K562 (cell line): ENCODE data around the gene CIAPIN1. TPM values are rescaled to one million over a fixed set of nuclear protein-coding genes. Genes with fewer than 3 reads are reported as not detected.

ENCODE experiments used
- AFF1 ChIP-seq, 2 experiments: fragments of 450-650 bp; IDR thresholded peaks; 2 replicates each; pipeline ENCODE4 v1.6.1; 2018; ENCODE audit warnings: mild to moderate bottlenecking in 2 of 2, low read depth in 1 of 2; ENCODE audit not compliant: partially characterized antibody in 2 of 2
- ELF1 ChIP-seq: fragments of 200-800 bp; sonication (Bioruptor generic); IDR thresholded peaks from 2 replicates; pipeline ENCODE4 v1.6.1; 2016; ENCODE audit warnings: missing genetic modification characterization, missing compliant biosample characterization
- ELK3 ChIP-seq: fragments of 450-650 bp; formaldehyde crosslinking; IDR thresholded peaks from 2 replicates; pipeline ENCODE4 v1.4.0; 2020; ENCODE audit warnings: mild to moderate bottlenecking
- ETV5 ChIP-seq: sonication (generic); formaldehyde crosslinking; IDR thresholded peaks from 2 replicates; pipeline ENCODE4 v1.4.0; 2020; ENCODE audit warnings: low read depth, mild to moderate bottlenecking, missing genetic modification reagents
- HDAC6 ChIP-seq: IDR thresholded peaks from 2 replicates; pipeline ENCODE4 v1.6.1; 2012; ENCODE audit warnings: low read depth, mild to moderate bottlenecking, control low read depth, inconsistent platforms, low read length, moderate library complexity
- SAFB2 ChIP-seq: fragments of 200-400 bp; formaldehyde crosslinking; IDR thresholded peaks from 2 replicates; pipeline ENCODE4 v1.6.1; 2018; ENCODE audit warnings: borderline replicate concordance, low read length, low read depth, moderate library complexity; ENCODE audit not compliant: severe bottlenecking
- SAP30 ChIP-seq: fragments of 200-600 bp; sonication (generic); IDR thresholded peaks from 2 replicates; pipeline ENCODE4 v1.6.1; 2012; ENCODE audit warnings: borderline replicate concordance, low read depth, mild to moderate bottlenecking, moderate library complexity, low read length, control low read depth, inconsistent platforms; ENCODE audit not compliant: insufficient read depth, poor library complexity, severe bottlenecking
- SRSF1 ChIP-seq: fragments of 200-400 bp; formaldehyde crosslinking; IDR thresholded peaks from 2 replicates; pipeline ENCODE4 v1.6.1; 2017; ENCODE audit warnings: mild to moderate bottlenecking, low read depth, low read length, moderate library complexity
- TSHZ1 ChIP-seq: fragments of 250-450 bp; sonication (Bioruptor Pico); IDR thresholded peaks from 2 replicates; pipeline ENCODE4 v1.4.0; 2020; ENCODE audit warnings: mild to moderate bottlenecking, moderate library complexity
- YY1 ChIP-seq, 3 experiments: IDR thresholded peaks; 2 replicates each; pipeline ENCODE4 v1.6.1; 2011; ENCODE audit warnings: low read length in 2 of 3, mild to moderate bottlenecking in 2 of 3, moderate library complexity in 2 of 3, borderline replicate concordance in 1 of 3, control low read depth in 1 of 3, low read depth in 1 of 3; ENCODE audit not compliant: insufficient read depth in 3 of 3, insufficient replicate concordance in 2 of 3, control insufficient read depth in 1 of 3, insufficient read length in 1 of 3; ENCODE audit errors: extremely low read depth in 1 of 3
- ZFX ChIP-seq: sonication (generic); formaldehyde crosslinking; IDR thresholded peaks from 2 replicates; pipeline ENCODE4 v1.8.0; 2022; ENCODE audit warnings: mild to moderate bottlenecking, missing genetic modification reagents, moderate library complexity
- ZNF263 ChIP-seq: sonication (generic); formaldehyde crosslinking; IDR thresholded peaks from 2 replicates; pipeline ENCODE4 v1.8.0; 2022; ENCODE audit warnings: mild to moderate bottlenecking, missing genetic modification reagents, borderline replicate concordance
- ZNF41 ChIP-seq: fragments of 250-450 bp; sonication (Bioruptor Pico); conservative IDR thresholded peaks from 2 replicates; pipeline ENCODE4 v1.4.0; 2020; ENCODE audit warnings: mild to moderate bottlenecking
- polyA plus RNA-seq, 8 experiments: library from polyadenylated mRNA; depleted of rRNA in 4 of 8; stranded (reverse) in 5 of 8; unstranded in 3 of 8; fragments of >200 nt; fragmentation: Nextera tagmentation in 2 of 8; fragmentation: Illumina TruSeq in 1 of 8; extraction: Ambion mirVana in 2 of 8; extraction: Trizol in 1 of 8; gene quantifications; 2 replicates each; pipeline versions ENCODE4 v1.2.1 to v1.2.3, GENCODE V29; 2011 to 2014; ENCODE audit warnings: inconsistent platforms in 1 of 8, missing spikeins in 1 of 8
- total RNA-seq, 7 experiments: library from RNA; depleted of rRNA in 6 of 7; stranded (reverse); fragments of >200 nt in 6 of 7; fragmentation: Illumina TruSeq in 2 of 7; extraction: Trizol in 2 of 7; gene quantifications; 2 replicates each; pipeline versions ENCODE4 v1.2.1 to v1.2.3, GENCODE V29; 2011 to 2021; ENCODE audit warnings: low replicate concordance in 1 of 7

Gene CIAPIN1
- total and polyA plus RNA-seq, 9 of the 15 experiments (the other 6 are each of a cell fraction or from before 2014, with no cell fraction given): 71.8 to 263 (median 95.7) TPM

- TF ChIP-seq ELK3 (CRISPR knock-in tag) (no peak), ZNF41 (CRISPR knock-in tag) (no peak), ZFX (CRISPR knock-in tag) (no peak), SAP30 (no peak), SRSF1 (no peak), ELF1 (tag) (peak; percentile 55; the same call in 1 of the 2 replicates), TSHZ1 (CRISPR knock-in tag) (no peak), ZNF263 (CRISPR knock-in tag) (no peak), HDAC6 (no peak), ETV5 (CRISPR knock-in tag) (peak; percentile 75; the same call in 1 of the 2 replicates), YY1 (IDR thresholded peaks at IDR 0.05; ENCODE audit: borderline replicate concordance in 1 of 3, control insufficient read depth in 1 of 3, extremely low read depth in 1 of 3, insufficient read depth in 3 of 3, insufficient read length in 1 of 3, insufficient replicate concordance in 2 of 3, low read depth in 1 of 3, low read length in 2 of 3) (peak in 1 of 3 experiments; percentile 13), SAFB2 (no peak), AFF1 (IDR thresholded peaks at IDR 0.05; ENCODE audit: low read depth in 1 of 2, partially characterized antibody in 2 of 2) (no peak)
Measured at GRCh38 chr16:57422026-57422944, 24.9 kb downstream of the CIAPIN1 start (continued).
